Pancreas (tissue), 10 donors: ENCODE measurements around the gene CDC20. TPM values are rescaled to one million over a fixed set of nuclear protein-coding genes. Genes with fewer than 3 reads are reported as not detected.

Experiments
- ATAC-seq, 4 donors: fragments of 200-7000 bp; cut with Tn5 transposase; one replicate each; pipeline versions ENCODE4 v1.8.0 to v1.9.1; 2020; ENCODE audit warnings: mild to moderate bottlenecking in 4 of 4, moderate library complexity in 4 of 4
- DNase-seq, 6 donors: peaks; one replicate each; pipeline ENCODE4 v3.0.0-alpha.2; 2020
- FAIRE-seq: peaks from 2 replicates; lab custom pipeline; 2012; peaks lifted over from hg19 to GRCh38; lab: Jason Lieb, UNC
- H3K27ac ChIP-seq, 4 donors: fragments of 200-600 bp; sonication (generic); 1 replicate in 3 of 4; 2 replicates in 1 of 4; pipeline versions ENCODE4 v1.5.0 to v1.8.0; 2020
- H3K27me3 ChIP-seq, 4 donors: fragments of 200-600 bp; one replicate each; pipeline ENCODE4 v1.8.0; 2021
- H3K36me3 ChIP-seq, 3 donors: fragments of 200-600 bp; sonication (generic) in 1 of 3; one replicate each; pipeline versions ENCODE4 v1.5.0 to v1.8.0; 2020 to 2021
- H3K4me1 ChIP-seq, 3 donors: fragments of 200-600 bp; one replicate each; pipeline ENCODE4 v1.8.0; 2021
- H3K4me3 ChIP-seq, 4 donors: fragments of 200-600 bp; sonication (generic) in 2 of 4; one replicate each; pipeline versions ENCODE4 v1.5.0 to v1.8.0; 2020 to 2021
- H3K9me3 ChIP-seq, 4 donors: fragments of 200-600 bp; one replicate each; pipeline ENCODE4 v1.8.0; 2021
- WGBS, 2 donors: extraction: QIAGEN DNeasy Blood & Tissue Kit; methylation state at CpG; one replicate each; pipeline ENCODE4 v1.1.7; 2013; 5-methylcytosine and 5-hydroxymethylcytosine counted together
- intact Hi-C, 3 donors: fragments of 100-400 bp; cut with DNase I; formaldehyde crosslinking; loops; one replicate each; pipeline versions ENCODE4 v1.11.1 to v1.14.2; 2022
- polyA plus RNA-seq, 2 donors: library from polyadenylated mRNA; stranded (reverse); fragments of 200-250 nt; gene quantifications; one replicate each; pipeline ENCODE4 v1.2.3, GENCODE V29; 2013
- total RNA-seq, 6 donors: library from RNA; stranded (reverse); fragmentation: NEBNext Ultra II Directional in 4 of 6; extraction: Animal tissue kit (Norgen Biotek cat#: 25700) in 4 of 6; gene quantifications; one replicate each; pipeline versions ENCODE4 v1.2.1 to v1.2.4, GENCODE V29; 2021 to 2023
- TF ChIP-seq, protein P1 (sequence below), 4 donors: fragments of 200-600 bp; sonication (generic) in 3 of 4; IDR thresholded peaks; one replicate each; pipeline versions ENCODE4 v1.5.0 to v1.8.0; 2021; ENCODE audit warnings: antibody characterized with exemption in 4 of 4
- donor health status: healthy with polysubstance abuse.
- donor health status: DM: no; HTN: no; CAD: no; lungs with moderate emphysema.
- donor health status: DM: no; HTN: no; CAD: no.
- donor health status: control.
- donor health status: control.
- donor health status: Bipolar disorder and iron deficiency.
- donor health status: DM: yes; HTN: yes; CAD: no.
- donor health status: DM: no; HTN: no; CAD: no.
- donor health status: DM: no; HTN: no; CAD: no.
- donor health status: DM: yes; HTN: yes; CAD: no.

Gene CDC20
- total and polyA plus RNA-seq, 8 donors, result 0.12 to 1.8 (median 0.52) TPM

DNA sequence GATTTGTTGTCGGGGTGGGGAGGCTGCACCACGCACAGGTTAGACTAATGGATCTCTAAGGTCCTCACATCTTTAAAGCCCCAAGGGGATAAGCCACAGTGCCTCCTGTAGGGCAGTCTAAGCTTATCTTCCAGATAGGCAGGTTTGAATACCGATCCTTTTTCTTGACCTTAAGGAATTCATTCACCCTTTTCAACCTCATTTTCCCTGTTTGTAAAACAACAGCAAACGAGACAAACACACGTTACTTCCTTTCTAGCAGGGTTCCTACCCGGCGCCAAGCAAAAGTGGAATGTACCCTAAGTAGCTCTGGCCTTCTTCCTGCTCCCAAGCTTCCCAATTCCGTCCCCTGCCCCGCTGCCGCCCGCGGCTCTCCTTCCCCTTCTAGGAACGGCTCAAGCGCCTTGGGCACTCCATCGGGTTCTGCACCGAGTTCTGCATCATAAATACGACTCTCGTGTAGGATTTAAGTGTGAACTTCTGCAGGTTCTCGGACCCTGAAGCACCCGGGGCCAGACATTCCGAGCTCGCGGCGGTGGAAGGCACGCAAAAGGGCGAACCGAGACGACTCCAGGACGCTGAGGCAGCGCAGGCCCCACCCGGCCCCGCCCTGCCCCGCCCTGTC, 548 bp upstream of the CDC20 start:
- Histone ChIP-seq H3K36me3 (peaks cover 0 to 5% (median 0%) of the 10 kb centered on the region in 3 donors), H3K4me1 (peaks cover 0 to 6% (median 0%) of the 10 kb centered on the region in 3 donors), H3K27ac (peak overlapping the region; percentile 54 to 82 (median 74)), H3K9me3 (no peaks in the 10 kb centered on the region), H3K4me3 (peak overlapping the region; percentile 50 to 58 (median 54)), H3K27me3 (no peaks in the 10 kb centered on the region)
- no peak for FAIRE-seq
- no peak for DNase-seq
- intact Hi-C loops, result no loop called here
- ATAC-seq, result peak; percentile 57 to 75 (median 70)
- TF ChIP-seq, protein P1, sequence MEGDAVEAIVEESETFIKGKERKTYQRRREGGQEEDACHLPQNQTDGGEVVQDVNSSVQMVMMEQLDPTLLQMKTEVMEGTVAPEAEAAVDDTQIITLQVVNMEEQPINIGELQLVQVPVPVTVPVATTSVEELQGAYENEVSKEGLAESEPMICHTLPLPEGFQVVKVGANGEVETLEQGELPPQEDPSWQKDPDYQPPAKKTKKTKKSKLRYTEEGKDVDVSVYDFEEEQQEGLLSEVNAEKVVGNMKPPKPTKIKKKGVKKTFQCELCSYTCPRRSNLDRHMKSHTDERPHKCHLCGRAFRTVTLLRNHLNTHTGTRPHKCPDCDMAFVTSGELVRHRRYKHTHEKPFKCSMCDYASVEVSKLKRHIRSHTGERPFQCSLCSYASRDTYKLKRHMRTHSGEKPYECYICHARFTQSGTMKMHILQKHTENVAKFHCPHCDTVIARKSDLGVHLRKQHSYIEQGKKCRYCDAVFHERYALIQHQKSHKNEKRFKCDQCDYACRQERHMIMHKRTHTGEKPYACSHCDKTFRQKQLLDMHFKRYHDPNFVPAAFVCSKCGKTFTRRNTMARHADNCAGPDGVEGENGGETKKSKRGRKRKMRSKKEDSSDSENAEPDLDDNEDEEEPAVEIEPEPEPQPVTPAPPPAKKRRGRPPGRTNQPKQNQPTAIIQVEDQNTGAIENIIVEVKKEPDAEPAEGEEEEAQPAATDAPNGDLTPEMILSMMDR (IDR thresholded peaks at IDR 0.05), result peak in 1 of 4 donors; percentile 8
- 0 to 1% methylated on average over 32 to 33 of the region's 33 CpGs for WGBS, 2 donors

DNA sequence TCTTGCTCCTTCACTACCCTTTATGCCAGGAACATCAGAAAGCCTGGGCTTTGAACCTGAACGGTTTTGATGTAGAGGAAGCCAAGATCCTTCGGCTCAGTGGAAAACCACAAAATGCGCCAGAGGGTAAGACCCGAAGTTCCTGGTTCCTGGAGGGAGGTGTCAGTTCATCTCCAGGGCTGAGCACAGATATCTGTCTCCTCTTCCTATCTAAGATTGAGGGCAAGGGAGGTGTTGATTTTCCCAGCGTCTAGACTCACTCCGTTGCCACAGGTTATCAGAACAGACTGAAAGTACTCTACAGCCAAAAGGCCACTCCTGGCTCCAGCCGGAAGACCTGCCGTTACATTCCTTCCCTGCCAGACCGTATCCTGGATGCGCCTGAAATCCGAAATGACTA, 915 bp downstream of the CDC20 start:
- intact Hi-C loops, result loop anchor here in 2 of 3 donors (10.0 kb wide), 1 partner anchor 125 kb away; no protein-coding TSS in a partner anchor
- Histone ChIP-seq H3K27ac (no peak overlapping the region), H3K4me1 (peaks cover 0 to 6% (median 0%) of the 10 kb centered on the region in 3 donors), H3K9me3 (no peaks in the 10 kb centered on the region), H3K36me3 (peaks cover 0 to 20% (median 5%) of the 10 kb centered on the region in 3 donors), H3K4me3 (no peak overlapping the region), H3K27me3 (no peaks in the 10 kb centered on the region)
- 26 to 35% methylated on average over 11 of the region's 11 CpGs for WGBS, 2 donors
- no peak for FAIRE-seq
- no peak for ATAC-seq
- TF ChIP-seq, protein P1 (IDR thresholded peaks at IDR 0.05), result no peak
- no peak for DNase-seq

DNA sequence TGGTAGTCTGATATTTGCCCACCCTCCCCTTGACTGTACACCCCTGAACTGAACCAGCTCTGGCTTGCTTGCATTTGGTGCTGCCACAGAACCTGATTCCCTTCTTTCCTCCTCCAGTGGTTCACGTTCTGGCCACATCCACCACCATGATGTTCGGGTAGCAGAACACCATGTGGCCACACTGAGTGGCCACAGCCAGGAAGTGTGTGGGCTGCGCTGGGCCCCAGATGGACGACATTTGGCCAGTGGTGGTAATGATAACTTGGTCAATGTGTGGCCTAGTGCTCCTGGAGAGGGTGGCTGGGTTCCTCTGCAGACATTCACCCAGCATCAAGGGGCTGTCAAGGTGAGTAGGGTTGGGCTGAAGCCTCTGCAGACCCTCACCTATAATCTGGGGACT, 1.8 kb downstream of the CDC20 start:
- ATAC-seq, result no peak
- H3K4me3 ChIP-seq, result no peak overlapping the region

DNA sequence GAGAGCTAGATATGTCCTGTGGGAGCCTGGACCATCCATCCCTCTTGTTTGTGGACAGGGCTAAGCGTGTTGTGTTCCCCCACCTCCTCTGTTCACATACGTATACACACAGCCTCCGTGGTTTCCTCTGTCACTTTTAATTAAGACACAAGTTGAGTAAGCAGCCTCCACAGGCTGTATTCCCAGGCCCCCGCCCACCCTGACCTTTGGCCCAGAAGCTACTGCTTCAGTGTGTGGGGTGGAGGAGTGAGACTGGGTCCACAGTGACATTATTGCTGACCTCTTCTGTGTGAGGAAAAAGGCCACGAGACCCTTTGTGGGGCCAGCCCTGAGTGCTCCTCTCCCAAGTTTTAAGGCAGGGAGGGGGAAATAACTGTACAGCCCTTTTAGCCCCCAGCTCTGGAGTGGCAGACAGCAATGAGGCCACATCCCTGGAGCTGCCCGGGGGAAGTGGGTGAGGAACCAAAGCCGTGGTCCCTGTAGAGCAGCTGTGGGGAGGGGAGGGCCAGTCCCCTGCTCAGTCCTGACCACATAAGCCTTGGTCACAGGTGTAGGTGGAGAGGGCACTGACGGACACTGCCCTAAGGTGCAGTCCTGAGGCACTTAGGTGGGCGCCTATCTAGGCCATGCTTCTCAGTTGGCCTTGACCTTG, 4.6 kb downstream of the CDC20 start:
- intact Hi-C loops, result loop anchor here in 2 of 3 donors (10.0 kb wide), 1 partner anchor 129 kb away; no protein-coding TSS in a partner anchor

More for the DNA sequence above, 1.8 kb downstream of the CDC20 start:
- 71 to 74% methylated on average over 4 of the region's 4 CpGs for WGBS, 2 donors
- DNase-seq (no peak), FAIRE-seq (no peak)
- TF ChIP-seq, protein P1 (IDR thresholded peaks at IDR 0.05), result no peak
- Histone ChIP-seq H3K36me3 (peaks cover 0 to 26% (median 5%) of the 10 kb centered on the region in 3 donors), H3K27me3 (no peaks in the 10 kb centered on the region), H3K9me3 (no peaks in the 10 kb centered on the region), H3K4me1 (peaks cover 0 to 6% (median 0%) of the 10 kb centered on the region in 3 donors), H3K27ac (no peak overlapping the region)
- intact Hi-C loops, result loop anchor here in 2 of 3 donors (10.0 kb wide), 1 partner anchor 126 kb away; no protein-coding TSS in a partner anchor

More for the DNA sequence above, 4.6 kb downstream of the CDC20 start:
- TF ChIP-seq, protein P1 (IDR thresholded peaks at IDR 0.05), result no peak
- FAIRE-seq, result no peak
- 81 to 85% methylated on average over 9 of the region's 9 CpGs for WGBS, 2 donors
- H3K9me3 ChIP-seq, result no peaks in the 10 kb centered on the region
- H3K27ac ChIP-seq, result no peak overlapping the region
- no peak overlapping the region for H3K4me3 ChIP-seq
- no peak for ATAC-seq
- peaks cover 0 to 26% (median 5%) of the 10 kb centered on the region in 3 donors for H3K36me3 ChIP-seq
- no peak for DNase-seq
- no peaks in the 10 kb centered on the region for H3K27me3 ChIP-seq
- H3K4me1 ChIP-seq, result peaks cover 8 to 12% (median 10%) of the 10 kb centered on the region in 3 donors
